ENCODE results near the gene TRMT112.

- no peak for TF ChIP-seq CTCF (IDR thresholded peaks at IDR 0.05)
- TF ChIP-seq POLR2A (IDR thresholded peaks at IDR 0.05), result no peak
These were observed 35.8 kb upstream of the TRMT112 start for GRCh38 chr11:64352995-64353714.
